Measurements from ENCODE around the gene UBC.
"Not testable (repeated sequence)": the region's sequence is repeated elsewhere in the genome, so short reads cannot be mapped to it uniquely, and the experiment has no call there.

UBC gene

GRCh38 chr12:124913474-124914391 is 717 bp downstream of the UBC start:
- FAIRE-seq = no peak

GRCh38 chr12:124912529-124913287 is 1.7 kb downstream of the UBC start:
- FAIRE-seq = not testable (repeated sequence)

GRCh38 chr12:124911521-124911920 is 2.9 kb downstream of the UBC start:
- FAIRE-seq = not testable (repeated sequence)

GRCh38 chr12:124910561-124911478 is 3.6 kb downstream of the UBC start:
- no peak for FAIRE-seq

- FAIRE-seq = no peak
Measured at GRCh38 chr12:124909831-124910560, 4.5 kb downstream of the UBC start.

- peak; percentile 62 for FAIRE-seq
Measured at GRCh38 chr12:124906606-124907261, 7.7 kb downstream of the UBC start.

- no peak for FAIRE-seq
Measured at GRCh38 chr12:124904306-124905098, 9.9 kb downstream of the UBC start.

- FAIRE-seq = no peak
Measured at GRCh38 chr12:124902916-124903315, 11.5 kb downstream of the UBC start.

- no peak for FAIRE-seq
Measured at GRCh38 chr12:124901003-124901402, 13.4 kb downstream of the UBC start.

- not testable (repeated sequence) for FAIRE-seq
Measured at GRCh38 chr12:124900345-124900795, 14.1 kb downstream of the UBC start.

GRCh38 chr12:124898923-124899294 is 15.5 kb downstream of the UBC start:
- FAIRE-seq = no peak

- no peak for FAIRE-seq
Measured at GRCh38 chr12:124898200-124898922, 16.1 kb downstream of the UBC start.

- FAIRE-seq = no peak
Measured at GRCh38 chr12:124896461-124896860, 18.0 kb downstream of the UBC start.

GRCh38 chr12:124893792-124894516 is 20.5 kb downstream of the UBC start:
- FAIRE-seq = no peak

GRCh38 chr12:124888260-124888659 is 26.2 kb downstream of the UBC start:
- FAIRE-seq = no peak

GRCh38 chr12:124887766-124888165 is 26.7 kb downstream of the UBC start:
- FAIRE-seq = not testable (repeated sequence)

GRCh38 chr12:124884587-124885438 is 29.6 kb downstream of the UBC start:
- FAIRE-seq = no peak
